WI38 (cell line): ENCODE measurements around the gene KNTC1.

Experiments
- H3K4me3 ChIP-seq: 2 replicates; pipeline ENCODE4 v1.5.1; 2011; ENCODE audit warnings: low read depth, mild to moderate bottlenecking, control low read depth, low read length
- CTCF ChIP-seq: IDR thresholded peaks from 2 replicates; pipeline ENCODE4 v1.5.1; 2012; ENCODE audit warnings: low read depth, mild to moderate bottlenecking, control low read depth, low read length

KNTC1 gene

DNA sequence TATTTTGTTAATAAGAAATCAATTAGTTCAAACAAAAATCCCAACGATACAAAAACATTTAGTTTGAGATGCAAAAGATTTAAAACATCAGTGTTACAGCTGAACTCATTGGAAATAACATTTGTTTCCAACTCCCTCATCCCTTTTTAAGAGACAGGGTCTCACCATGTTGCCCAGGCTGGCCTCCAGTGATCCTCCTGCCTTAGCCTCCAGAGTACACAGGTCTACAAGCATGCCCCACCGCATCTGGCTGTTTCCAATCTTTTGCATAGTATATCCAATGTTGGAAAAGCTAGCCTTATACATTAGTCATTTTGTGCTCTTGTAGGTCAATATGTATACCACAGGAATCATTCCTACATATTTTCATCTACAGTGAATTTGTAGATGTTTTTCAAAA lies 11.8 kb upstream of the KNTC1 start:
- TF ChIP-seq CTCF = no peak

DNA sequence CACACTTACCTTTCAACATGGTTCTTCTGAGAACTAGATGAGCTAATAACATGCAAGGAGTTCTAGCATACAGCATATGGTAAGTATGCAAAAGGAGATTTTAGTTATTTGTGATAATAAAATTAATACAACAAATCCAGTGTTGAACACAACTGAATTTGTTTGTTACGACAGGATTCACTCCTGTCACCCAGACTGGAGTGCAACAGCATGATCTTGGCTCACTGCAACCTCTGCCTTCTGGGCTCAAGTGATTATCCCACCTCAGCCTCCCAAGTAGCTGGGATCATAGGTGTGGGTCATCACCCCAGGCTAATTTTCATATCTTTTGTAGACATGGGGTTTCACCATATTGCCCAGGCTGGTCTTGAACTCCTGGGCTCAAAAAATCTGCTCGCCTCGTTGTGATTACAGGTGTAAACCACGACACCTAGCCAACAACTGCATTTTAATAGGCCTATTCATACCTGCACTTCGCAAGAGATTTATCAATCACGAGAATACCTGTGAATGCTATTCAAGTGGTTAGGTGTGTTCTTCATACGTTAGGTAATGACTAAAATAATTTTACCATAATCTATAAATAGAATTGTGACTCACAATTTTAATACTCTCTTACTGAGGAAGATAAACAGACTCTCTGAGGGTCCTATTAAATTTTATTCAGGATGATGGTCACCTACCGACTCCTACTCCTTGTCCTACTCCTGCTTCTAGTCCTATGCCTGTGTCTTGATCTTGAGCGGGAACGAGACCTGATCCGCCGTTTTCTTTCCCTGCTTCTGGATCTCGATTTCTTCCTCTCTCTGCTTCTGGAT lies 10.3 kb upstream of the KNTC1 start:
- no peak overlapping the region for H3K4me3 ChIP-seq
- TF ChIP-seq CTCF = no peak

More for the DNA sequence above, 11.8 kb upstream of the KNTC1 start:
- H3K4me3 ChIP-seq = no peak overlapping the region

DNA sequence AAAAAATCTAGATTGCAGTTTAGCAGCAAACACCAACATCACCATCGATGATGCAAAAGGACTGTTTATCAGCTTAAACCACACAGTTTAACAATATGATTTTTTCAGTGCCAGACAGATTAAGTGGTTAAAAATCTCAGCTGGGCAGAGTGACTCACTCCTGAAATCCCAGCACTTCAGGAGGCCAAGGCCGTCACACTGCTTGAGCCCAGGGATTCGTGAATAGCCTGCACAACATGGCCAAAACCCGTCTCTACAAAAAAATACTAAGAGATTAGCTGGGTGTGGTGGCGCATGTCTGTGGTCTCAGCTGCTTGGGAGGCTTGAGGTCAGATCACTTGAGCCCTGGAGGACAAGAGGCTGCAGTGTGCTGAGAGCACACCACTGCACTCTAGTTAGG lies 9.2 kb upstream of the KNTC1 start:
- H3K4me3 ChIP-seq = no peak overlapping the region
- TF ChIP-seq CTCF = no peak

- no peak overlapping the region for H3K4me3 ChIP-seq
- TF ChIP-seq CTCF = no peak
These were observed 8.1 kb upstream of the KNTC1 start for GRCh38 chr12:122518908-122519307.

DNA sequence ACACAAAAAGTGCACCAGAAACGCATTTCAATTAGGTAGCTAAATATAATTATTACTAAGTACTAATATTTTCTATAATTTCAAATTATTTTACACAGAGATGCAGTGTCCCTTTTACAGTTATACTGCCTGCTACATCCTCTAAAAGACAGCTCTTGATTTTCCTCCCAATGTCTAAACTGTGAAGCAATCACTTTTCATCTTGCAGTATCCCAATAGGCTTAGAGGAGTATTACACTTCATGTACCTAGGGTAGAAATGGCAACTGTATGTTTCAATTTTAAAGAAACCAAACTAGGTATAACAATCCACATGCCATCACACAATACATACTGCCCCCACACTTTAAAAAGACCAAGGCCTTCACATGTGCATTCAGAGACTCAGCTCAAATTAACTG lies 7.6 kb upstream of the KNTC1 start:
- no peak overlapping the region for H3K4me3 ChIP-seq
- no peak for TF ChIP-seq CTCF

- no peak overlapping the region for H3K4me3 ChIP-seq
- TF ChIP-seq CTCF = no peak
These were observed 6.4 kb upstream of the KNTC1 start for GRCh38 chr12:122520676-122521075.

GRCh38 chr12:122523280-122523679 lies 3.8 kb upstream of the KNTC1 start:
- H3K4me3 ChIP-seq = no peak overlapping the region
- no peak for TF ChIP-seq CTCF
